CD4-positive, alpha-beta T cell treated with Interleukin-6 for 4 hours (primary cell): ENCODE measurements around the gene MTHFR.
"Not testable (repeated sequence)": the region's sequence is repeated elsewhere in the genome, so short reads cannot be mapped to it uniquely, and the experiment has no call there.

ENCODE experiments used
- DNase-seq: peaks from one replicate; pipeline ENCODE4 v3.0.0-alpha.2; 2020; ENCODE audit warnings: mixed read lengths

MTHFR gene

DNA sequence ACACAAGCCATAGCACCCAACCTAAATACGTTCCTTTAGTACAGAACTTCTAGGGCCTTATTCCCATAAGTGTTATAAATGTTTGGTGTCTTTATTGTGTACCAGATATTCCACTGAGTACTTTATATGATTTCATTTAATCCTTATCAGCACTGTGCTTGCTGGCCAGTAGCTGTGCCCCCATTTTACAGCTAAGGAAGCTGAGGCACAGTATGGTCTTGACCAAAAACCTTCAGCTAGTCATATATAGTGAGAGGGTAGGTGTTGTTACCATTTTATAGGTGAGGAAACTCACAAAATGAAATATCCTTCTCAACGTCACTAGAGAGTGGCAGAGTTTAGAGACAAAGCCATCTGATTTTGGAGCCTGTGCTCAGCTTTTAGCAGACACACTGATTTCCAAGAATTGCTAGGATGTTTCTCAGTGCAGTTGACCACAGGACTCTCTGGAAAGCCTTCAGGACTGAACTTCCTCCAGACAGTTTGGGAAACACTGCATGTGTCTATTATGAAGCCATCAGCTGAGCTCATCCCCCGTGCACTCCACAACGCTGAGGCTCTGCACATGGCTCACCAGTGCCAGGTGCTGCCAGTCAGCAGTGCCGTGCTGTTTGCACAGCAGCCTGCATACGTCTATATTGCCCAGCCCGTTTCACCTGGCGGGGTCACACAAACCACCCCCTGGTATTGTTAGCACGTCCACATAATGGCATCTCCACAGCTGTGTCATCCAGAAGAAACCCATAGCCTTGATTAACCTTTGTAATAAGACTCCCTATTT, 26.4 kb upstream of the MTHFR start:
- no peak for DNase-seq

DNA sequence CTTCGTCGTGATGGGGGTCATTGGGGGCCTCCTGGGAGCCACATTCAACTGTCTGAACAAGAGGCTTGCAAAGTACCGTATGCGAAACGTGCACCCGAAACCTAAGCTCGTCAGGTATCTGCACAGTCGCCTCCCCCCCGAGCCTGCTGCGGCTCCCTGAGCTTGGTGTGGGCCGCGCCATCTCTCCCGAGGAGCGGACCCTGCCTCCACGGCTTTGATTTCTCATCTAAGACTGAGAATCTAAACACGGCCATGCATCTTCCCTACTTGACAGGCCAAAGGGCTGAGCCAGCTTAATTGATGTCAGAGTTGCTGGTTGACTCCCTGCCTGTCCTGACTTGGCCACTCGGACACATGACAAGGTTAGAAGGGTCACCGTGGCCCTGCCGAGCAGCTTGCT, 22.7 kb upstream of the MTHFR start:
- no peak for DNase-seq

DNA sequence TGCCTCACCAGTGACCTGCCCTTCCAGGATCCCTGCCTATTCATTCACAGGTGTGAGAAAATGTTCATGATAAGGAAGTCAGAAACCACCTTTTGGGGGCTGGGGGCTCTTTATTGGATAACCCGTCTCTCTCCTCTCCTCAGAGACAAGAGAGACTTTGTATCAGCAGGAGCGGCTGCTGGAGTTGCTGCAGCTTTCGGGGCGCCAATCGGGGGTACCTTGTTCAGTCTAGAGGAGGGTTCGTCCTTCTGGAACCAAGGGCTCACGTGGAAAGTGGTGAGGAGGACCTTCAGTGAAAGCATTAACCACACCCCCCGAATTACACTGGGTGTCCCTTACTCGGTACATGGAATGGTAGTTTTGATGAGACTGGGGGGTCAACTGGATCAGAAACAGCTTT, 21.2 kb upstream of the MTHFR start:
- no peak for DNase-seq

DNA sequence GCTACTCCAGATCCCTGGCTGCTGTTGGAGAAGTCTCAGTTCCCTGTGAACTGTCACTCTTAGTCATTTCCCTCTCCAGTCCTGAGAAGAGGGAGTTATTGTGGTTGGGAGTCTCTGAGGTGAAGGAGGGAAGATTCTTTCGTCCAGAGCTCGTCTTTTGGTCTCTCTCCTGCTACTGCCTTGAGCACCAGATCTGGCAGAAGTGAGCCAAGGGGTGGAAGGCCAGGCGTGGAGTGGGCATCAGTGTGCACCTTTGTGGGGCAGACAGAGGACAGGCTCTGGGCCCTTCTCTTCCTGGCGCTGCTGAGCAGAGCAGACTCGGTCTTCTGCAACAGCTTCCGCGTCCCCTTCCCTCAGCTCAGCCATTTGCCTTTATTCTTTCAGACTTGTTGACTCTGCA, 19.4 kb upstream of the MTHFR start:
- no peak for DNase-seq

DNA sequence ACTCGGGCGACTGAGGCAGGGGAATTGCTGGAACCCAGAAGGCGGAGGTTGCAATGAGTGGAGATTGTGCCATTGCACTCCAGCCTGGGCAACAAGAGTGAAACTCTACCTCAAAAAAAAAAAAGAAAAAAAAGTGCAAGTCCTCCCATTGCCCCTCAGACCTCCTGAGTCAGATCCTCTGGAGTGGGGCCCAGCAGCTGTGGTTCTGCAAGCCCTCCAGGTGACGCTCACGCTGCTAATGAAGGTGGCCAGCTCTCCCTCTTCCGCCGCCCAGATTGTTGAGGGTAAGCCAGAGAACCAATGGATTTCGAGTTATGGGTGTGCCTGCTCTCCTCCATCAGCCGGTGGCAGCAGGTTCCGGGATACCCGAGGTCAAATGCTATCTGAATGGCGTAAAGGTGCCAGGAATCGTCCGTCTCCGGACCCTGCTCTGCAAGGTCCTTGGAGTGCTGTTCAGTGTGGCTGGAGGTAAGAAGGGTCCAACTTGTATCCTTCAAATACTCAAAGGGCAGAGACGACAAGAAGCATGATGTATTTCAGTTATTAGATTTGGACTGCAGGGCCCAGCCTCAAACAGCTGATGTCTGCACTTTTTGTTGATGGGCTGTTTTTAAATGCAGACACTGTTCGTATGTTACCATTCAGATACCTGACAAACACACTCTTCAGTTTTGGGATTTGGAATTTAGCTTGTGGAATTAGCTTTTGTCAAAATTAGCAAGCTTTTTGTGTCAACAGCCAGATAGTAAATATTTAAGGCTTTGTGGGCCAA, 17.8 kb upstream of the MTHFR start:
- no peak for DNase-seq

DNA sequence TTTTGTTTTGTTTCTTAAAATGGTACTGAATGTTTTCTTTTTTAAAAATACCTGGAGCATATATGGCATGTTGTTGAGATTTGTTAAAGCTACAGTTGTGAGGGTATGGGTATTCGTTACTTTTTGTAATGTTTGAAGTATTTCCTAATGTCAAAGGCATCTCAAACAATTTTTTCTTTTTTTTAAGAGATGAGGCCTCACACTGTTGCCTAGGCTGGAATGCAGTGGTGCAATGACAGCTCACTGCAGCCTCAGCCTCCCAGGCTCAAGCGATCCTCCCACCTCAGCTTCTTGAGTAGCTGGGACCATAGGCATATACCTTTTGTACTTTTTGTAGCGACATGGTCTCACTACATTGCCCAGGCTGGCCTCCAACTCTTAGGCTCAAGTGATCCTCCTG, 16.3 kb upstream of the MTHFR start:
- DNase-seq, result no peak

DNA sequence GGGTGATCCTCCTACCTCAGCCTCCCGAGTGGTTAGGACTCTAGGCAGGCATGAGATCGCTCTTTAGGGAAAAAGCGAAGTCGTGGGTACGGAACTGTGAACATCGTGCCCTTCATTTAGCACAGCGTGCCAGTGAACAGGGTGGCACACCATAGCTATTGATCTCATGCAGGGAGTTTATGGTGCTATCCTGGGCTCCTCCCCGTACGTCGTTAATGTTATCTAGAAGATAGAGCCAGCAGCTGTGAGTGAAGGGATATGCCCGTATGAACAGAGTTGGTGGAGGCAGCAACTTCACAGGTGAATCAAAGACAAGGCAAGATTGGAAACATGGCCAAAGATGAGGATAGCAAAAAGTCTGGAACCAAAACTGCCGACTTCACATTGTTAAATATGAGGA, 11.4 kb upstream of the MTHFR start:
- no peak for DNase-seq

DNA sequence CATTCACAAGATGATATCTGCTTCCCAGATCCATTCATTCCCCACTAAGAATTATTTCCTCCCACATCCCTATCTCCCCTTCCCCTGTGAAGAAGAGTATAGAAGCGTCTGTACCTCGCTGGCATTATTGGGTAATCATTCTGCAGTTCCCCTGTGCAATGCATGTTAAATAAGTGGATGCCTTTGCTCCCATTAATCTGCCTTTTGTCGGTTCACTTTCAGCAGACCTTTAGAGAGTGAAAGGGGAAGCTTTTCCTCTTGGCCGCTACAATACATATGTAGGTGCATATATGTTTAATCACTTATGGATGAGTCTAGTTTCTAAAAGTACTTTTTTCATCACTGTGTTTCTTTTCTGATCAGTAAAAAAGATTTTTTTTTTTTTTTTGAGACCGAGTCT, 7.3 kb upstream of the MTHFR start:
- no peak for DNase-seq

DNA sequence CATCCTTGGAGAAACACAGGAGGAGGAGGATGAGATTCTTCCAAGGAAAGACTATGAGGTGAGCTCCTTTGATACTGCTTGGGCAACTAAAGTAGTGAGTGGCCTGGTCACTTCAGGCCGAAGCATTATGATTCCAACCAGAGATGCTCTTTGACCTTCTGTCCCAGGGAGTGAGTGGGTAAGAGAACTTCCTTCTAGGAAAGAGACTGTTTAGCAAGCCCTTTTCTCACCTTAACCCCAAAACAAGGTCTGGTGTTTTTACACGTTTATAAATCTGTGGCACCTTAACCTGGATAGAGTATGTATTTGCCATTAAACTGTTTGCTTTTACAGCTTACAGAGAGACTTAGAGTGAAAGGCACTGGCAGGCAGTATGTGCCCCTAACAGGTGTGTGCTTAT, 1.4 kb upstream of the MTHFR start:
- DNase-seq, result no peak

DNA sequence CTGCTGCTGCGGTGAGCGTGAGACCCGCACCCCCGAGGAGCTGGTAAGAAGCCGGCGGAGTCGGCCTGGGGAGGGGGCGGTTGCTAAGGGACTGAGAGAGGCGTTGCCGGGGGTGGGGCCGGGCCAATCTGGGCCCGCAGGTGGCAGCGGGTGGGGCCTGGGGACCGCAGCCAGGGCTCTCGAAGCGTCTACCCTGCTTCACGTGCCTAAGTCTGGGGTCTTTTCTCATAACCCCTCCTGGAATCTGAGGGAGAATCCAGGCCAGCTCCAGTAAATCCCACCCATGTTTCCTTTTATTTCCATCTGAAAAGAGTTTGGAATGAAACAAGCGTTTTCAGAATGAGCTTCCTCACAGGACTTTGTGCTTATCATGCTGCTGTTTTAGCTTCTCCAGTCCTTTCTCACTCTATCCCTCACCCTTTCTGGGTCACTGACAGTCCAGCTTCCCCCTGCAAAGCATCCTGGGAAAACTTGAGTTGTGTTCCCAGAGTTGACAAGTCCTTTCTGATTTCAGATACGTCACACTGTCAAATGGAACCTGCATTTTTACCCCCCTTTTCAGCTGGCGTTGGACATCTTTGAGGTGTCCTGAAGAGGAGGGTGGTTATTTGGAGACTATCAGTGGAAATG, 658 bp upstream of the MTHFR start:
- no peak for DNase-seq

DNA sequence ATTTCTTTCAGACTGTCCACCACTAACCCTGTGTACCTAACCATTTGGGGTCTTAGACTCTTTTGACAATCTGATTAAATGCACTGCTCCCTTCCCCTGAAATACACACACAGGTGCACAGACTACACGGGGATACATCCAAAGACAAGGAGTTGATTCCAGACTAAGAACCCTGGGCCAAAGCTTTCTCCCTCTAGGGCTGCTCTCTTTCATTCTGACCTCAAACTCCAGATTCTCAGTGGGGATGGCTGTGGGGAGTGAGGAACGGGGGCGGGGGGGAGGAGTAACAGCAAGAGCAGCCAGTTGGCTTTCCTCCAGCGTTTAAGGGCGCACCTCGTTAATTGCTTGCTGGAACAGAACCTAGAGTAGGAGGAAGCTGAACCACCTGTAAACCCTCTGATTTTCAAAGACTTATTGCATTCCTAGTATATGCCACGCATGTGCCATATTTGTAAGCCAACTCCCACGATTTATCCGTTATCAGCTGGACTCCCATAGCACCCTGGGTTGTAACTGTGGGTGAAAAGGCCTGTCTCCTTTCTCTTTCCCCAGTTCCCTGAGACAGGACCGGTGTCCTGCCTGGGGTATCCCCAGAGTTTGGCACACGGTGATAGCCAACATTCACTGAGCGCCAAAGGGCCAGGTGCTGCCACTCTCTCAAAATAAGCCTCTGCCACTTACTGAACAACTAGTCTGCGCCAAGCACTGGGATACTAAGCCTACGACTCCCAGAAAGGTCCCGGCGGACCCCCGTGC, 920 bp downstream of the MTHFR start:
- peak; percentile 59 for DNase-seq

DNA sequence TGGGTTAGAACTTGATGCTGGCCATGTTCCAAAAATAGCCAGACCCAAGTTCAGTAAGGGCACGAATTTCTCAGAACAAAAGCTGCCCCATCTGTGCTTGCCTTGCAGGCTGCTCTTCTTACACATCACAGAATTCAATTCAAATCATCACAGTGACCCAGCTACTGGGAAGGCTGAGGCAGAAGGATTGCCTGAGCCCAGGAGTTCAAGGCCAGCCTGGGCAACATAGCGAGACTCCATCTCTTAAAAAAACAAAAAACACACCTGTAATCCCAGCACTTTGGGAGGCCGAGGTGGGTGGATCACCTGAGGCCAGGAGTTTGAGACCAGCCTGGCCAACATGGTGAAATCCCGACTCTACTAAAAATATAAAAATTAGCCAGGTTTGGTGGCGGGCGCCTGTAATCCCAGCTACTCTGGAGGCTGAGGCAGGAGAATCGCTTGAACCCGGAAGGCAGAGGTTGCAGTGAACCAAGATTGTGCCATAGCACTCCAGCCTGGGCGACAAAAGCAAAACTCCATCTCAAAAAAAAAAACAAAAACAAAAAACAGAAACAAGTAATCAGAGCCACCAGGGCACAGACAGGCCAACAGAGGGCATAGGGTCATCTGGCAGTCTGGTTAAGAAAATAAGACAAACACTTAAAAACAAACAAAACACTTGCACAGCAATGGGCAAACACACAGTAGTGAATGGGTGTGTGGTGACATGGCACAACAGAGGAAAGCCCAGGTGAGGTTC, 1.7 kb downstream of the MTHFR start:
- not testable (repeated sequence) for DNase-seq

DNA sequence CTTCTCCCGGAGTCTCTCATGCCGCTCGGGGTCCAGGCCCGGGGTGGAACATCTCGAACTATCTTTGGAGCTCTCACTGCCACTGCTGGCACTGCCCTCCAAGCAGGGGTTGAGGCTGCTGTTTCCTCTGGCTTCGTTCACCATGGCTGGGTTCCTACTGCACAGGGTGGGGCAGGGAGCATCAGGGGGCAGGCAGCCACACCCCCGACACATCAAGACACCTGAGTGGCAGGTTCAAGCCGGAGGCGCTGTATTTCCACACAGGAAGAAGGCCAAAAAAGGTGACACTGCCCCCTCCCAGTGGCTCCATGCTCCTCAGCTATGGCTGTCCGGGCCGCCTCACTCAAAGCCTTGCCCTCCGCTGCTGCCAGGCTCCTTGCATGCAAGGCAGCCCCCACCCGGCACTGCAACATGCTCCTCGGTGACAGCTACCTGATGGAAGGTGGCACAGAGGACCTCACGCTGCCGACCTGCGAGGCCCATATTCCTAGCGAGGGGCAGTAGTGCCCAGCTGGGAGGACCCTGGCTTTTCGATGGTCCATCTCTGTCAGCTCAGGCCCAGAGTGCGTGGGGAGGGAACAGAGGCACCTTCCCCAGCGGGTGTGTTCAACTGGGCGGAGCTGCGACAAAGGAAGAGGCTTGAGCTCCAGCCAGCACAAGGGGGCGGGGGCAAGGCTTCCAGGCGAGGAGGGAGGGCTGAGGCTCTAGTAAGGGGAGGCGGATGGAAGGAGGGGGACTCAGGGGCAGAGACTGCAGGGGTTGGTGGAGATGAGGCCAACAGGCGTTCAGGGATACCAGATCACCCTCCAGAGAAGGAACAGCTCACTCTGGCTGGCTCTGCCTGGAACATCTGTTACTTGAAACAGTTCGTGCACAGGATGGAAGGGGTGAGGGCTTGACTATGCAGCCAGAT, 2.5 kb downstream of the MTHFR start:
- DNase-seq, result peak; percentile 88

DNA sequence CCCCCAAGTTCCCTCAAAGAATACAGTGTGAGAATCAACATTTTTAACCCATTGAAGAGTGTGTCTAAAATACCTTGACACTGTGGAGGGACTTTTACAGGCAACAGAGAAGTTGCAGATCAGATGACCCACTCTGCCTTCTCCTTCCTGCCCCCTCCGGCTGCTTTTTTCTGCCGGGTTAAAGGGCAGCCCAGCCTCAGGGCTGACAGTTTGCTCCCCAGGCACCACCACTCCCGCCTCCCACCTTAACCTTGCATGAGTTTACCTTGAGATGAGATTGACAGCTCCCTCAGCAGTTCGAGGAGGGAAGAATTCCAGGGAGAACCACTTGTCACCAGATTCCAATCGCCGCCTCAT, 3.2 kb downstream of the MTHFR start:
- DNase-seq, result no peak

DNA sequence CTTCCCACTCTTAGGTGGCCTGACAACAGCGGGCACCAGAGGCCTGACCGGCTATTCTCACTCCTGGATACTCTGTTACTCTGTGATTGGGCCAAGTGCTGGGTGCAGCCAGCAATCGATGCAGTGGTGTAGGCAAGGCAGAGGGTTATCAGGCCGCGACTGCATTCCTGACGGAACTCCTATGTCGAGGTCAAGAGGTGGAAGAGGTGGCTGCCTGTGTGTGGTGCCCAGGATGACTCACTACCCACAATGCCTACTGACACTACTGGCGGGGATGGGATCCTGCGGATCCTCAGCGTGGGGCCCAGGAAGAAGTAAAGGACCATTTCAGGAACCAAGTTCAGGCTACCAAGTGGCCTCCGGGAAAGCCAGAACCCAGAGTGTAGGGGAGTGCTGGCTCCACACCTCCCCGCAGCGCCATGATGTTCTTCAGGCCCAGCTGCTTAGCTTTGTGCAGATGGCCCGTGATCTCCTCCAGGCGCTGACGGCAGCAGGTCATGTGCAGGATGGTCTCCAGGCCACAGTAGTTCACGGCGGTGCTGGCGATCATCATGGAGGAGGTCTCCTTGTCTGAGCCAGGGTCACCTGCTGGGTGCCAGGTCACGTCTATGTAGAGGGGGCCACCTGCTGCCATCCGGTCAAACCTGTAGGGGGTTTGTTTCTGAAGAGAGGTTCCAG, 4.9 kb downstream of the MTHFR start:
- DNase-seq, result no peak

DNA sequence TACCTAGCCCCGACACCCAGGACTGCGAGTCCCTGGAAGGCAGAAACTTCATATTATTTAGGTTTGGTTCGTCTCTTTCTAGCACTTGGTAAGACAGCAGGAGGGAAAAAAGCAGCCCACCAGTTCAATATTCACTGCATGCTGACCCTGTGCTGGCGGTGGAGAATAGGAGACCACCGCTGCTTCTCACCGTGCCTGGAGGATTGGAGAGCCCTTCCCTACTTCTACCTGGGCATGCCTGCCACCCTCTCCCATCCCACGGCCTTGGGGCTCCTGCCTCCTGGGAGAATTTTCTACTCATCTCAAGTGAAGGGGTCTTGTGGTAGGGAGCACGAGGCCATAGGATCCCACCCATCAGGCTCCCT, 5.4 kb downstream of the MTHFR start:
- DNase-seq, result no peak

DNA sequence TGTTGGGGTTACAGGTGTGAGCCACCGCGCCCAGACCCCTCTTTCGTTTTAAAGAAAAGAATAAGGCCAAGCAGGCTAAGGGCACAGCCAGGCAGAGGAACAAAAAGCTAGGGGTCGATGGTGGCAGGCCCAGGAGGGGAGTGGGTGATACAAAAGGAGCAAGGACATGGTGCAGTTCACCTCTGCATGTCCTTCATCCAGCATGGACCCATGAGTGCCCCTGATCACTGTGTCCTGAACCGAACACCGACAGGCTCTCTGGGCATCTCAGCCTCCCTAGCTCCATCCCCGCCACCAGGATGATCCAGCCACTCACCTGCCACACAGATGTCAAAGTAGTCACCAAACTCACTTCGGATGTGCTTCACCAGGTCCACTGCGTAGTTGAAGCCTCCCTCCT, 5.9 kb downstream of the MTHFR start:
- no peak for DNase-seq

DNA sequence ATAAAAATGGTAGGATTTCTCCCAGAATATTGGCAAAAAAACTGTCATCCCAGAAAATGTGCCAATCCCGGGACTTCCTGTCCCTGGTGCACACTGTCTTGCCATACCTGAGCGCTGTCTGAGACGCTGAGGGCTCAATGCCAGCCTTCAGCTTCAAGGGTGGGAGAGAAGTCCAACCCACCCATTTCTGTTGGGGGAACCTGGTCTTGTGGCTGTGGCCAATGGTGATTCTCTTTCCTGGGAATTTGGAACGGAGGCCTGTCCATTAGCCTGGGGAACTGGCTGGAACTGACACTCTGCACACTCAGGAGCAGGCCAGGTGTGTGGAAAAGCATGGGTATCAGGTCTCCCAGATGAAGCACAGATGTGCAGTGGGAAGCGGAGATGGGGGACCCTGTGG, 6.7 kb downstream of the MTHFR start:
- DNase-seq, result no peak

DNA sequence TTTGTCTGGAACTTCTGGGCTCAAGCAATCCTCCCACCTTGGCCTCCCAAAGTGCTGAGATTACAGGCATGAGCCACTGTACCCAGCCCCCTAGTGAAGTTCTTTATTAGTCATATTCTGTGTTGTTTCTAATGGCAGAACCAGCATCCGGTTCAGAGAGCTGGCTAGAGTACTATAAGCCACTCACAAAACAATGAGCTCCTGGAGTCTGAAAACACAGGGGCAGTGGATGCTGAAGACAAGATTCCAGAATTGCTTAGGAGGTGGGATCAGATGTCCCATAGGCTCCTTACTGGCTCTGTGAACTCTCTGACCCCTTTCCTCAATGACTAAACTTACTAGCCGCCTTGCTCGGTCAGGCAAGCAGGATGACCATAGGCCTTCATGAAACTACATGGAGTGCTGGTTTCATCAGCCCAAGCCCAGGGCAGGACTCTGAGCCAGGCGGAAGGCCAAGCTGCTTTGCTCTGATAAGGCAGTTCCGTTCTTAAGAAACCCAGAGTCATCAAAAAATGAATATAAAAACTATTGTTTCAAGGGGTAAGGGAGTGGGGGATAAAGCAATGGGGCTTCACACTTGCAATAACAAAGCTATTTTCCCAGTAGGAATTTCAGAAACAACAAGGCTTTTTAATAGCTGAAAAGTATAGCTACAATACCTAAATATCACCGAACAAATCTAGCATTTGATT, 8.1 kb downstream of the MTHFR start:
- no peak for DNase-seq
